ENCODE data around the gene USP14.
"Not testable (repeated sequence)": the region's sequence is repeated elsewhere in the genome, so short reads cannot be mapped to it uniquely, and the experiment has no call there.

Gene USP14

DNA sequence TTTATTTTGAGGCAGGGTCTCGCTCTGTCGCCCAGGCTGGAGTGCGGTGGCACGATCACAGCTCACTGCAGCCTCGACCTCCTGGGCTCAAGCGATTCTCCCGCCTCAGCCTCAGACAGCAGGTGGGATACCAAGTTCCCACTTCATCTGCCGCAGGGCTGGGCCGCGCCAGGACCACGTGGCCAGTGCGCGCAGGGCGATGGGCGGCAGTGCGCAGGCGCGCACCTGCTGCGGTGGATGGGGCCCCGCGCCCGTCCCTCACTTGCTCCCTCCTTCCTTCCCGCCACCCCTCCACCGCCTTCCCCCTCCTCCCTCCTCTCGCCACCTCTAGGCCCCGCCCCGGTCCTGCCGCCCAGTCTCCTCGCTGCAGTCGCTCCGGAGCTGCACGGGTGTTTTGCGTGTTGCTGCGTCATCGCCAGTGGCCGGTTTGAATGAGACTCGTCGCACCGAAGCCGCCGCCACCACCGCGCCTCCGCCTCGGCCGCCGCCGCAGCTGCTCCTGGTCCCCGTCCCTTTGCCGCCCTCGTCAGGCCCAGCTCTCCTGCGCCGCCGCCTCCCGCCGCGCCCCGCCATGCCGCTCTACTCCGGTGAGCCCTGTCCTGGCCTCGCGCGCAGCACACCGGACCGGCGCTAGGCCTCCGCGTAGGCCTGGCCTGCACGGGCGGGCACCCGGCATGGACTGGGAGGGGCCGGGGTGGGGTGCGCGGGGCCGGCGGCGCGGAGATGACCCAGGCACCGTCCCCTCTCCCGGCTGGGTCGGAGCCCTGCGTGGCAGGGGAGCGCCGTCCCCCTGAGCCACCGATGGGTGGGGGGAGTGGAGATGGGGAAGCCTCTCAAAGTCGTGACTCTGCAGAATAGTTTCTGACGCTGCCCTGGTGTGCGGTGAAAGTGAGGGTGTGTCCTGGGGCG lies at the start of gene USP14:
TSS of gene USP14 (plus strand) at position 430 of the 909 bp plus-strand sequence. CDS start at position 572, 142 bp downstream.
- Histone ChIP-seq H3K4me1 (ENCODE audit: low read length) (peaks cover 11% of the 10 kb centered on the region; the same call in 1 of the 2 replicates), H4K20me1 (ENCODE audit: insufficient read depth, low read length) (peaks cover 17% of the 10 kb centered on the region; the same call in 1 of the 2 replicates), H3K27me3 (replicated peaks; ENCODE audit: insufficient read depth, low read length) (no peaks in the 10 kb centered on the region), H3K36me3 (replicated peaks; ENCODE audit: insufficient read depth, low read length) (no peaks in the 10 kb centered on the region), H3F3A (ENCODE audit: insufficient read depth, low read length) (peaks cover 3% of the 10 kb centered on the region; the same call in 1 of the 2 replicates), H3K4me3 (ENCODE audit: low read length) (peak within 1 kb of the TSS; percentile 72), H3K9ac (ENCODE audit: low read length) (peak within 1 kb of the TSS; percentile 93), H3K9me3 (replicated peaks; ENCODE audit: insufficient read depth, low read length) (no peaks in the 10 kb centered on the region), H3K27ac (ENCODE audit: low read length) (peak within 1 kb of the TSS; percentile 93), H3K4me2 (ENCODE audit: low read depth, low read length) (peak within 1 kb of the TSS; percentile 84), H3K9me2 (replicated peaks; ENCODE audit: insufficient read depth, low read length) (no peaks in the 10 kb centered on the region), H2AFZ (ENCODE audit: low read length) (peak within 1 kb of the TSS; percentile 88), H3K79me2 (ENCODE audit: low read length) (peaks cover 50% of the 10 kb centered on the region)
- peak; percentile 97 for DNase-seq
- TF ChIP-seq EZH2phosphoT487 (IDR thresholded peaks at IDR 0.05; ENCODE audit: low read length) (no peak), CTCF (IDR thresholded peaks at IDR 0.05; ENCODE audit: low read length) (no peak), EZH2 (optimal IDR thresholded peaks at IDR 0.05; ENCODE audit: low read depth, low read length) (no peak)

GRCh38 chr18:108665-109063 lies 49.7 kb upstream of the USP14 start:
- H3K9me2 ChIP-seq (replicated peaks; ENCODE audit: insufficient read depth, low read length); H3K9ac ChIP-seq (ENCODE audit: low read length); H3K36me3 ChIP-seq (replicated peaks; ENCODE audit: insufficient read depth, low read length); H3K27ac ChIP-seq (ENCODE audit: low read length); DNase-seq; H3K4me3 ChIP-seq (ENCODE audit: low read length); H3K27me3 ChIP-seq (replicated peaks; ENCODE audit: insufficient read depth, low read length); H3K79me2 ChIP-seq (ENCODE audit: low read length); H3K9me3 ChIP-seq (replicated peaks; ENCODE audit: insufficient read depth, low read length); H4K20me1 ChIP-seq (ENCODE audit: insufficient read depth, low read length); H3F3A ChIP-seq (ENCODE audit: insufficient read depth, low read length); H3K4me1 ChIP-seq (ENCODE audit: low read length); H2AFZ ChIP-seq (ENCODE audit: low read length); H3K4me2 ChIP-seq (ENCODE audit: low read depth, low read length): not testable (repeated sequence)

GRCh38 chr18:109130-109921 lies 49.0 kb upstream of the USP14 start:
- not testable (repeated sequence) for H3K4me1 ChIP-seq (ENCODE audit: low read length); H3K27me3 ChIP-seq (replicated peaks; ENCODE audit: insufficient read depth, low read length); H4K20me1 ChIP-seq (ENCODE audit: insufficient read depth, low read length); H3F3A ChIP-seq (ENCODE audit: insufficient read depth, low read length); H3K9me3 ChIP-seq (replicated peaks; ENCODE audit: insufficient read depth, low read length); H3K4me3 ChIP-seq (ENCODE audit: low read length); H3K27ac ChIP-seq (ENCODE audit: low read length); H3K9ac ChIP-seq (ENCODE audit: low read length); H3K9me2 ChIP-seq (replicated peaks; ENCODE audit: insufficient read depth, low read length); H2AFZ ChIP-seq (ENCODE audit: low read length); H3K79me2 ChIP-seq (ENCODE audit: low read length); H3K4me2 ChIP-seq (ENCODE audit: low read depth, low read length); H3K36me3 ChIP-seq (replicated peaks; ENCODE audit: insufficient read depth, low read length)
- DNase-seq = peak; percentile 22
- peak; percentile 32; the same call in 1 of the 2 replicates for TF ChIP-seq CTCF (IDR thresholded peaks at IDR 0.05; ENCODE audit: low read length)

GRCh38 chr18:109922-110261 lies 48.5 kb upstream of the USP14 start:
- not testable (repeated sequence) for DNase-seq; H3K27ac ChIP-seq (ENCODE audit: low read length); H3K4me2 ChIP-seq (ENCODE audit: low read depth, low read length)

GRCh38 chr18:110351-111201 lies 47.8 kb upstream of the USP14 start:
- H3F3A ChIP-seq (ENCODE audit: insufficient read depth, low read length); H3K79me2 ChIP-seq (ENCODE audit: low read length); H3K4me2 ChIP-seq (ENCODE audit: low read depth, low read length); H3K9me2 ChIP-seq (replicated peaks; ENCODE audit: insufficient read depth, low read length); H3K27ac ChIP-seq (ENCODE audit: low read length); H3K27me3 ChIP-seq (replicated peaks; ENCODE audit: insufficient read depth, low read length); H3K4me3 ChIP-seq (ENCODE audit: low read length); H2AFZ ChIP-seq (ENCODE audit: low read length); H3K4me1 ChIP-seq (ENCODE audit: low read length); DNase-seq; H3K9ac ChIP-seq (ENCODE audit: low read length); H3K9me3 ChIP-seq (replicated peaks; ENCODE audit: insufficient read depth, low read length); H4K20me1 ChIP-seq (ENCODE audit: insufficient read depth, low read length); H3K36me3 ChIP-seq (replicated peaks; ENCODE audit: insufficient read depth, low read length): not testable (repeated sequence)

More at GRCh38 chr18:109922-110261, 48.5 kb upstream of the USP14 start:
- not testable (repeated sequence) for H3K27me3 ChIP-seq (replicated peaks; ENCODE audit: insufficient read depth, low read length); H3K9me2 ChIP-seq (replicated peaks; ENCODE audit: insufficient read depth, low read length); H3K4me3 ChIP-seq (ENCODE audit: low read length); H2AFZ ChIP-seq (ENCODE audit: low read length); H4K20me1 ChIP-seq (ENCODE audit: insufficient read depth, low read length); H3F3A ChIP-seq (ENCODE audit: insufficient read depth, low read length); H3K4me1 ChIP-seq (ENCODE audit: low read length); H3K9ac ChIP-seq (ENCODE audit: low read length); H3K9me3 ChIP-seq (replicated peaks; ENCODE audit: insufficient read depth, low read length); H3K79me2 ChIP-seq (ENCODE audit: low read length); H3K36me3 ChIP-seq (replicated peaks; ENCODE audit: insufficient read depth, low read length)
